ENCODE measurements around the gene OTULIN.

OTULIN gene

DNA sequence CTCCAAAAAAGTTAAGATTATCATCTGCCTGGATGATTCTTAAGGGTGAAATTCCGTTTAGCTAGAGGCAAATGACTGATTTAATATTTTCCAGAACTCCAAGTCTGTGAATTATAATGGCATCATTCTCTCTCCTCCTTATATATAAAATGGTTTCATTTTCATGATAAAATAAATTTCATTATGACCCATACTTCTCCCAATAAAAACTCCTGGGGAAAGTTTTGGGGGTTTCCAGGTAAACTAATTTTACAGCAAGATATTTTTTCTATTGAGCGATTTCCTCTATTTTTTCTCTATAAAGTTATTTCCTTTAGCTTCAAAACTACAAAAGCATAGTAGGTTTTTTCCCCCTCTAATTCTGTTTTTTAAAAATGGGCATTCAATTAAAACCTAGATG, 7.6 kb upstream of the OTULIN start:
- no peak for DNase-seq (ENCODE audit: extremely low spot score)
- ChIA-PET POLR2A (no interaction called here), CTCF (interaction anchor here (1.3 kb wide), 1 partner anchor 8 kb away, joined by 6 read pairs; no protein-coding TSS in a partner anchor)
- TF ChIP-seq SUZ12 (IDR thresholded peaks at IDR 0.05) (no peak), TARDBP (IDR thresholded peaks at IDR 0.05) (no peak), SP1 (IDR thresholded peaks at IDR 0.05) (no peak), L3MBTL2 (conservative IDR thresholded peaks at IDR 0.05) (no peak), HDGF (IDR thresholded peaks at IDR 0.05; ENCODE audit: borderline replicate concordance) (no peak), FOXK2 (IDR thresholded peaks at IDR 0.05) (no peak), FOXM1 (IDR thresholded peaks at IDR 0.05; ENCODE audit: borderline replicate concordance) (no peak), ZNF384 (IDR thresholded peaks at IDR 0.05) (no peak), NFRKB (IDR thresholded peaks at IDR 0.05) (no peak), ELF4 (IDR thresholded peaks at IDR 0.05) (no peak), ARNT (IDR thresholded peaks at IDR 0.05) (no peak)
- TF ChIP-seq, protein P1, sequence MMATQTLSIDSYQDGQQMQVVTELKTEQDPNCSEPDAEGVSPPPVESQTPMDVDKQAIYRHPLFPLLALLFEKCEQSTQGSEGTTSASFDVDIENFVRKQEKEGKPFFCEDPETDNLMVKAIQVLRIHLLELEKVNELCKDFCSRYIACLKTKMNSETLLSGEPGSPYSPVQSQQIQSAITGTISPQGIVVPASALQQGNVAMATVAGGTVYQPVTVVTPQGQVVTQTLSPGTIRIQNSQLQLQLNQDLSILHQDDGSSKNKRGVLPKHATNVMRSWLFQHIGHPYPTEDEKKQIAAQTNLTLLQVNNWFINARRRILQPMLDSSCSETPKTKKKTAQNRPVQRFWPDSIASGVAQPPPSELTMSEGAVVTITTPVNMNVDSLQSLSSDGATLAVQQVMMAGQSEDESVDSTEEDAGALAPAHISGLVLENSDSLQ (IDR thresholded peaks at IDR 0.05), result no peak

DNA sequence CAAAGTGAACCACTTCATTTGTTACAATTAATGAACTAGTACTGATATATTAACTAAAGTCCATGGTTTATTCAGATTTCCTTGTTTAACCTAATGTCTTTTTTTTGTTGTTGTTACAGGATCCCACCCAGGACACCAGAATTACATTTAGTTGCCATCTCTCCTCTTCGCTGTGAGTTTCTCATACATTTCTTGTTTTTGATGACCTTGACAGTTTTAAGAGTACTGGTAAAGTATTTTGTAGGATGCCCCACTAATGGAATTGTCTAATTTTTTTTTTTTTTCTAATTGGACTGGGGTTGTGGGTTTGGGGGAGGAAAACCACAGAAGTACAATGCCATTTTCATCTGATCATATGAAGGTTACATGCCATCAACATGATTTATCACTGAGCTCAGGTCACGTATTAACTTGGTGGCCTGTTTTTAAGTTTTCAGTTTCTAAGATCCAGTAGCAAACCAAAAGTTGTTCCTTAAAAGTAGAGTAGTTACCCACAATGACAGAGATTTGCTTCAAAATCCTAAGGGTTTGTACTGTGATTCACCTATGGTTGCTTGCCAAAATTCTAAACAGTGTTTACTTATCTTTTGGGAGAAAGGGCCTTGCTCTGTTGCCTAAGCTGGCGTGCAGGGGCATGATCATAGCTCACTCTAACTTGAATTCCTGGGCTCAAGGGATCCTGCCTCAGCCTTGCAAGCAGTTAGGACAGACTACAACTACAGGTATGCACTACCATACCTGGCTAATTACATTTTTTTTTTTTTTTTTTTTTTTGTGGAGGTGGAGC, 4.5 kb upstream of the OTULIN start:
- no peak for DNase-seq (ENCODE audit: extremely low spot score)
- POLR2A ChIA-PET, result no interaction called here
- TF ChIP-seq ELF4 (IDR thresholded peaks at IDR 0.05) (no peak), BHLHE40 (IDR thresholded peaks at IDR 0.05; ENCODE audit: borderline replicate concordance) (no peak), FOXK2 (IDR thresholded peaks at IDR 0.05) (no peak), CTBP1 (IDR thresholded peaks at IDR 0.05; ENCODE audit: borderline replicate concordance) (no peak), TARDBP (IDR thresholded peaks at IDR 0.05) (no peak), FOXM1 (IDR thresholded peaks at IDR 0.05; ENCODE audit: borderline replicate concordance) (no peak), LEF1 (IDR thresholded peaks at IDR 0.05; ENCODE audit: borderline replicate concordance) (no peak), ZNF384 (IDR thresholded peaks at IDR 0.05) (no peak), SP1 (IDR thresholded peaks at IDR 0.05) (no peak), L3MBTL2 (conservative IDR thresholded peaks at IDR 0.05) (no peak), SUZ12 (IDR thresholded peaks at IDR 0.05) (no peak), ARNT (IDR thresholded peaks at IDR 0.05) (no peak), HDGF (IDR thresholded peaks at IDR 0.05; ENCODE audit: borderline replicate concordance) (no peak), NFRKB (IDR thresholded peaks at IDR 0.05) (no peak), FOXA1 (IDR thresholded peaks at IDR 0.05) (no peak)
- TF ChIP-seq, protein P1 (IDR thresholded peaks at IDR 0.05), result no peak
- CTCF ChIA-PET, result interaction anchor here (0.9 kb wide), 1 partner anchor 11 kb away, joined by 6 read pairs; no protein-coding TSS in a partner anchor

DNA sequence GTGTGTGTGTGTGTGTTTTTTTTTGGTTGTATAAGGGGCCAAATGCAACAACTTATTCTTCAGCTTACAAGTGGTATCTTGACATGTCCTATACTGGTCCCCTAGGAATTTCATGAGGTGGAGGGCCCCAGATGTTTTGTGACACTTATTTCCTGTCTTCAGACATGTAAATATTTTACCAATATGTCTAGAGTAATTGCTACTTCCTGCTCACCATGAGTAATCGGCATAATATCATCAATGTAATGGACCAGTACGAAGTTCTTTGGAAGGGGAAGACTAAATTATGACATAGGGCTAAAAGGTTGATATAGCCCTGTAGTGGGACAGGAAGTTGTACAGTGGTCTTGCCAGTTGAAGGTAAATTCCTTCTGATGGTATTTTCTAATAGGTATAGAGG, 3.7 kb upstream of the OTULIN start:
- ChIA-PET POLR2A (interaction anchor here (1.0 kb wide), 1 partner anchor 12 kb away, joined by 3 read pairs; no protein-coding TSS in a partner anchor), CTCF (interaction anchor here (0.9 kb wide), 1 partner anchor 12 kb away, joined by 6 read pairs; no protein-coding TSS in a partner anchor)
- no peak for DNase-seq (ENCODE audit: extremely low spot score)
- TF ChIP-seq ARNT (IDR thresholded peaks at IDR 0.05) (no peak), CTBP1 (IDR thresholded peaks at IDR 0.05; ENCODE audit: borderline replicate concordance) (no peak), ELF4 (IDR thresholded peaks at IDR 0.05) (no peak), SP1 (IDR thresholded peaks at IDR 0.05) (no peak), TARDBP (IDR thresholded peaks at IDR 0.05) (no peak), ZNF384 (IDR thresholded peaks at IDR 0.05) (no peak), FOXA1 (IDR thresholded peaks at IDR 0.05) (no peak), SUZ12 (IDR thresholded peaks at IDR 0.05) (no peak), LEF1 (IDR thresholded peaks at IDR 0.05; ENCODE audit: borderline replicate concordance) (no peak), NFRKB (IDR thresholded peaks at IDR 0.05) (no peak), FOXM1 (IDR thresholded peaks at IDR 0.05; ENCODE audit: borderline replicate concordance) (no peak), L3MBTL2 (conservative IDR thresholded peaks at IDR 0.05) (no peak), HDGF (IDR thresholded peaks at IDR 0.05; ENCODE audit: borderline replicate concordance) (no peak), BHLHE40 (IDR thresholded peaks at IDR 0.05; ENCODE audit: borderline replicate concordance) (no peak), FOXK2 (IDR thresholded peaks at IDR 0.05) (no peak)
- TF ChIP-seq, protein P1 (IDR thresholded peaks at IDR 0.05), result no peak

DNA sequence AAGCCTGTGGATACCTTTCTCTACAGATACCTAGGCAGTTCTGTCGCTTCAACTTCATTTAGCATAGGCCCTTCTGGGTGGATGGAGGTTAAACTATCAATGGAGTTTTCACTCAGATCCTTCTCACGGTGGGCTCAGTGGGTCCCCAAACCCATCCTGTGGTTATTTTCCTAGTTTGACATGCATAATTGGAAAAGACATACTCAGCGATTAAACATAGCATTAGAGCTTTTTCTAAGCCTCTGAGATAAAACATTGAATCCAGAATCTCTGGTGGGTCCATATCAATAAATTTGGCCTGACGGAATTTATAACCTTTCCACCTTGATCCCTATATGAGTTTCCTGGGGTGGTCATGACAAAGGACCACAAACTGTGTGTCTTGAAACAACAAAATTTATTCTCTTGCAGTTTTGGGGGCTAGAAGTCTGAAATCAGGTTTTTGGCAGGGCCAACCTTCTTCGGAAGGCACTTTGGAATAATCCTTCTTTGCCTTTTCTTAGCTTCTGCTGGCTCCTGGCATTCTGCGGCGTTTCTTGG, 1.7 kb upstream of the OTULIN start:
- no peak for DNase-seq (ENCODE audit: extremely low spot score)
- no peak for TF ChIP-seq ZNF384 (IDR thresholded peaks at IDR 0.05)
- no peak for TF ChIP-seq TARDBP (IDR thresholded peaks at IDR 0.05)
- CTCF ChIA-PET, result no interaction called here
- POLR2A ChIA-PET, result no interaction called here

DNA sequence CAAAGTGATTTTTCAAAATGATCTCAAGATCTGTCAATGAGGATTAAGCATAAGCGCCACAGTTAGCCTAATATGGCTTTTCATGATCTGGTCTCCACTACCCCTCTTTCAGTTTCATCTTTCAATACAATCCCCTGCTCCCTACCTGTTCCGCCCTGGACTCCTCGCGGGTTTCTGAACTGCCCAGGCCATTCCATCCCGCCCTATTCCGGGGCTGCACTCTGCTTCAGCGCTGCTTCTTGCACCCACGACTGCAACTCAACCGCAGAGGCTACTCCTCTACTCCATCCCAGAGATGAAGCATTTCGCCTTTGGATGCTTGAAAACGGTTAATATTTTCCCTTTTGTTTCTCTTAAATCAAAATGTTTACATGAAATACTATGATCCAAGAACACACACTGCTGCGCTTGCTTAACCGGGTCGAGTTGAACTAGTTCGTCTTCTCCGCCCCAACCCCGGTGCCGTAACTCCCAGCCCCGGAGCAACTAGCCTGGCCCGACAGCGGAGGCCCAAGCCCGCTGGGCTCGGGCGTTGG, 716 bp upstream of the OTULIN start:
- TF ChIP-seq ARNT (IDR thresholded peaks at IDR 0.05), result no peak
- no peak for TF ChIP-seq NFRKB (IDR thresholded peaks at IDR 0.05)
- no peak for TF ChIP-seq LEF1 (IDR thresholded peaks at IDR 0.05; ENCODE audit: borderline replicate concordance)
- TF ChIP-seq BHLHE40 (IDR thresholded peaks at IDR 0.05; ENCODE audit: borderline replicate concordance), result no peak
- TF ChIP-seq HDGF (IDR thresholded peaks at IDR 0.05; ENCODE audit: borderline replicate concordance), result no peak
- CTCF ChIA-PET, result no interaction called here
- DNase-seq (ENCODE audit: extremely low spot score), result peak; percentile 22
- POLR2A ChIA-PET, result interaction anchor here (0.9 kb wide), 1 partner anchor 9 kb away, joined by 3 read pairs; no protein-coding TSS in a partner anchor
